T-helper 9 cell (primary cell): ENCODE results near the gene CHRDL2.
"Not testable (repeated sequence)": the region's sequence is repeated elsewhere in the genome, so short reads cannot be mapped to it uniquely, and the experiment has no call there.

ENCODE experiments used
- DNase-seq: peaks from one replicate; pipeline ENCODE4 v3.0.0-alpha.2; 2020

CHRDL2 gene

GRCh38 chr11:74669211-74670160 is 61.7 kb downstream of the CHRDL2 start:
- DNase-seq: no peak

- no peak for DNase-seq
Observed at GRCh38 chr11:74663315-74663714, 67.9 kb downstream of the CHRDL2 start.

GRCh38 chr11:74662487-74663103 is 68.6 kb downstream of the CHRDL2 start:
- no peak for DNase-seq

GRCh38 chr11:74659124-74659523 is 72.1 kb downstream of the CHRDL2 start:
- not testable (repeated sequence) for DNase-seq

- no peak for DNase-seq
Observed at GRCh38 chr11:74654976-74655375, 76.2 kb downstream of the CHRDL2 start.

GRCh38 chr11:74650498-74650897 is 80.7 kb downstream of the CHRDL2 start:
- no peak for DNase-seq

- DNase-seq: no peak
Observed at GRCh38 chr11:74648894-74649293, 82.3 kb downstream of the CHRDL2 start.

GRCh38 chr11:74647831-74648230 is 83.4 kb downstream of the CHRDL2 start:
- no peak for DNase-seq

- DNase-seq: no peak
Observed at GRCh38 chr11:74647404-74647803, 83.8 kb downstream of the CHRDL2 start.

- DNase-seq: no peak
Observed at GRCh38 chr11:74646954-74647353, 84.3 kb downstream of the CHRDL2 start.
